Endometrial microvascular endothelial cells (primary cell): Measurements from ENCODE around the gene INPP5F. TPM values are rescaled to one million over a fixed set of nuclear protein-coding genes. Genes with fewer than 3 reads are reported as not detected.
"Not testable (repeated sequence)": the region's sequence is repeated elsewhere in the genome, so short reads cannot be mapped to it uniquely, and the experiment has no call there.

Experiments used
- in situ Hi-C: cut with HindIII; loops from 2 replicates; pipeline ENCODE4 v1.10.0; 2017; ENCODE audit warnings: low sequenced_read_pairs, low pct_unique_long_range_greater_than_20kb; ENCODE audit errors: inconsistent ontology term
- total RNA-seq: library from RNA; depleted of rRNA; stranded (reverse); fragments of >200 nt; gene quantifications from one replicate; pipeline ENCODE4 v1.2.3, GENCODE V29; 2015; ENCODE audit errors: inconsistent ontology term

INPP5F gene
- total RNA-seq, 1 donor from 2014 or later = 17.9 TPM

- in situ Hi-C loops = no loop called here
Observed at GRCh38 chr10:119705434-119705831, 20.4 kb upstream of the INPP5F start.

DNA sequence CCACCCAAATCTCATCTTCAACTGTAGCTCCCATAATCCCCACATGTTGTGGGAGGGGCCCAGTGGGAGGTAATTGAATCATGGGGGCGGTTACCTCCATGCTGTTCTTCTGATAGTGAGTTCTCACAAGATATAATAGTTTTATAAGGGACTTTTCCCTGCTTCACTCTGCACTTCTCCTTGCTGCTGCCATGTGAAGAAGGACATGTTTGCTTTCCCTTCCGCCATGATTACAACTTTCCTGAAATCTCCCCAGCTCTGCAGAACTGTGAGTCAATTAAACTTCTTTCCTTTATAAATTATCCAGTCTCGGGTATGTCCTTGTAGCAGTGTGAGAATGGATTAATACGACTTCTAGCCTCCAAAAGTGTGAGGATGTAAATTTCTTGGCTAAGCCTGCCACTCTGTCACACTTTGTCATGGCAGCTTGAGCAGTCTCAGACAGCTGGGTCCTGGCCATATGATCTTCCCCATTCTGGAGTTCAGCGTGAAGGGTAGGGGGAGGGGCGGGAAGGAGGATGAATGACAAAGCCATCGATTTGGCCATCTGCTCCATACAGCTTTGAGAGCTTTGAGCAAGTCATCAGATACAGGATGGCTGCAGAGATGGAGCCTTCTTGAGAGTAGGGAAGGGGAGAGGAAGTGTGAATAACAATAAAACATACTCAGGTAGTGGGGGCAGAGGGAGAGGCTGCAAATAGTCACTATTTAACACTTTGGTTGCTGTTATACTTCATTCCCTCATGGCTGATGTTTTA lies 19.1 kb upstream of the INPP5F start:
- in situ Hi-C loops = no loop called here

DNA sequence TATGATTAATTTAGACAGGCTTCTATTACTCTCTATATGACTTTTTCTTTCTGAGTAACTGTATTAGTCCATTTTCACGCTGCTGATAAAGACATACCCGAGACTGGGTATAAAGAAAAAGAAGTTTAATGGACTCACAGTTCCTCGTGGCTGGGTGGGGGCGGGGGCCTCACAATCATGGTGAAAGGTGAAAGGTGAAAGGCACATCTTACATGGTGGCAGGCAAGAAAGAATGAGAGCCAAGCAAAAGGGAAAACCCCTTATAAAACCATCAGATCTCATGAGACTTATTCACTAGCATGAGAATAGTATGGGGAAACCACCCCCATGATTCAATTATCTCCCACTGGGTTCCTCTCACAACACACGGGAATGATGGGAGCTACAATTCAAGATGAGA lies 18.5 kb upstream of the INPP5F start:
- in situ Hi-C loops = not testable (repeated sequence)

DNA sequence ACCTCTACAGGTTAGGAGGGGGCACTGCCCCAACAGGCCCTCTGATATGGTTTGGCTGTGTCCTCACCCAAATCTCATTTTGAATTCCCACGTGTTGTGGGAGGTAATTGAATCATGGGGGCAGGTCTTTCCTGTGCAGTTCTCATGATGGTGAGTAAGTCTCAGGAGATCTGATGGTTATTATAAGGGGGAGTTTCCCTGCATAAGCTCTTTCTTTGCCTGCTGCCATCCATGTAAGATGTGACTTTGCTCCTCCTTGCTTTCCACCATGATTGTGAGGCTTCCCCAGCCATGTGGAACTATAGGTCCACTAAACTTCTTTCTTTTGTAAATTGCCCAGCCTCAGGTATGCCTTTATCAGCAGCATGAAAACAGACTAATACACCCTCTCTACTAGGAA lies 14.9 kb upstream of the INPP5F start:
- in situ Hi-C loops = not testable (repeated sequence)

GRCh38 chr10:119713744-119714483 lies 11.9 kb upstream of the INPP5F start:
- in situ Hi-C loops = no loop called here

DNA sequence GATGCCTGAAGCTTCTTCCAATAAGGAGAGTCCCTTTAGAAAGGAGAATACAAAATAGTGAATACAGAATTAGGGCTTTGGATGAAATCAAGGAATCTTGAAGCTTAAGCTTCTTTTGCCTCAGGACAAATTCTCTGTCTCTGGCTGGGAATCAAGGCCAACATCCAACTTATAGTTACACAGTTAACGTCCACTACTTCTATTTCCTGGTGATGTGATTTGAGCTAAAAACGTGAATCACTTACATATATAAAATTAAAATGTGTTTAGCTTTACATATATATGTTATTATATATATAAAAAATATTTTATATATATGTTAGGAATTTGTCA lies 11.4 kb upstream of the INPP5F start:
- in situ Hi-C loops = no loop called here

DNA sequence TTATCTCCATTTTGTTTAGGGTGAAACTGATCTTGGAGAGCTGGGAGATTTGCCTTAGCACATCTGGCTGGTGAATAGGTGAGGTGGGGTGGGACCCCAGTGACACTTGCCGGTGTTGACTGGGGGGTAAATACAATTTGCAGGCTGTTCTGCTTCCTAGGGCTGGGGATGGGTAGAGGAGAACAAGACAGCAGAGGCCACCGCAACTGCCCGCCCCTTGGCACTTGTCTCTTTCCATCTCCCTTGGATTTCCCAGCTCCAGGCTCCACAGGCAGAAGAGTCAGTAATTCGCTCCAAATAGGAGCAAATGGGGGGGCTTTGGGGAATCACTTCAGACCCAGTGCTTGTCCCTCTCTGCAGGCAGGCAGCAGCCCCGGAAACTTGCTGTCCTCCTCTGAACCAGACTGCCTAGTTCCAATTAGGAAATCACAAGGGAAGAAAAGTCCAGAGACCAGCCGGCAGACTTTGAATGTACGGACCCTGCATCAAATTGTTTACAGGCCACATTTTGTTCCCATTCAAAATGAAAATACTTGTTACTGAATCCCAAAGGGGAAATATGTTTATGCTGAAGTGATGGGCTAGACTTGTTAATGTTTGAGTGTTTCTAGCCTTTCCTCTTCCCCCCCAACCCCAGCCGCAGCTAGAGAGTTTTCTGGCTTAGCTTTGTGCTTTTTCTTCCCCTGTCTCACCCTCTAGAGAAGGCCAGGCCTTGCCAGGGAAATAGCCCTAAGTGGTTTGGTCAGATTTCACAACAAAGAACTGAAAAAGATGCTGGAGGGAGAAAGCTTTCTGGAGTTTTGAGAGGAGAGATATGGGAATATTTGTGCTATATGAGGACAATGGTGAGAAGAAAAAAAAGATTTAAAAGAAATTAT lies 10.0 kb upstream of the INPP5F start:
- in situ Hi-C loops = no loop called here

GRCh38 chr10:119723161-119723560 lies 2.7 kb upstream of the INPP5F start:
- in situ Hi-C loops = no loop called here

DNA sequence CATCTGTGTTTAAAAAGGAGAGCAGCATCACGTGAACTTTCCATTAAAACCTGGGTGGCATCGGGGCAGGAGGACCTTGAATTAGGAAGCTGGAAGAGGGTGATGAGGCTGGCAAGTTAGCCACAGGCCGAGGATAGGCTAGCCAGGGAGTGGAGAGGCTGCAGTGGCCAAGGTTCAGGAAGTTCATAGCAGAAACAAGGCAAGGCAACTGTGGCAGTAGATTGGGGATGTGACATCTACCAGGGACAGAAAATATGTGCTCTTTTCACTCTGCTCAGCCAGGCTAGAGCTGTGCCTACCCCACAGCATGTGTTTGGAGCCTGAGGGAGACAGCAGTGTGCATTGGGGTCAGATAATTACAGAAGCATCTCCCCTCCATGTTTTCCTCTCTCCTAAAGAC lies 2.2 kb upstream of the INPP5F start:
- in situ Hi-C loops = no loop called here

GRCh38 chr10:119724593-119725516 lies 995 bp upstream of the INPP5F start:
- in situ Hi-C loops = no loop called here

GRCh38 chr10:119725517-119725827 lies 378 bp upstream of the INPP5F start:
- in situ Hi-C loops = no loop called here

GRCh38 chr10:119726676-119727261 lies 919 bp downstream of the INPP5F start:
- in situ Hi-C loops = no loop called here

DNA sequence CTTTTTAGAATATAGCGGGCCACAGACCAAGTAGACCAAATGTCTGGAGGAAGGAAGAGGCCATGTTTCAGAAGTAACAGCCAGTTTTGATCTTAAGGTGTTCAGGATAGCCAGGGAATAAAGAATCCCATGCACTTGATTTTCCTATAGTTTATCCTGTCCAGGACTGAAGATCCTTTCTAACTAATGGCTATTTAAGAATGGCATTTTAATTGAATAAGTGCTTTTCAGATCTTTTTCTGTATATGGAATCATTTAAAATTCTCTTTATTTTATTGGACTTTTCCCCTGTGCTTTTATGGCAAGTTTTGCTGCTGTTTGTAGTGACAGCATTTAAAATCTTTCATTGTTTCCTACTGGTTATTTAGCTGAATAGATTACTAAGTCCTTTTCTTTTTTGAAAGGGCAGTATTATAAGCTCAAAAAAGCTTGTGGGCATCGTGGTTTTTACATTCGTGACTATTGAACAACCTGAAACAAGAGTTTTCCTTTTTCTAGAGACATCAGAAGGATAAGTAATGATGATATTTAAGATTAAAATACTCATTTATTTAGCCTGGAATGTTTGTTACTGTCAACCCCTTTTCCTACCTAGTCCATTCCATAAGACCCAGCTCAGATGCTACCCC lies 2.4 kb downstream of the INPP5F start:
- in situ Hi-C loops = no loop called here

DNA sequence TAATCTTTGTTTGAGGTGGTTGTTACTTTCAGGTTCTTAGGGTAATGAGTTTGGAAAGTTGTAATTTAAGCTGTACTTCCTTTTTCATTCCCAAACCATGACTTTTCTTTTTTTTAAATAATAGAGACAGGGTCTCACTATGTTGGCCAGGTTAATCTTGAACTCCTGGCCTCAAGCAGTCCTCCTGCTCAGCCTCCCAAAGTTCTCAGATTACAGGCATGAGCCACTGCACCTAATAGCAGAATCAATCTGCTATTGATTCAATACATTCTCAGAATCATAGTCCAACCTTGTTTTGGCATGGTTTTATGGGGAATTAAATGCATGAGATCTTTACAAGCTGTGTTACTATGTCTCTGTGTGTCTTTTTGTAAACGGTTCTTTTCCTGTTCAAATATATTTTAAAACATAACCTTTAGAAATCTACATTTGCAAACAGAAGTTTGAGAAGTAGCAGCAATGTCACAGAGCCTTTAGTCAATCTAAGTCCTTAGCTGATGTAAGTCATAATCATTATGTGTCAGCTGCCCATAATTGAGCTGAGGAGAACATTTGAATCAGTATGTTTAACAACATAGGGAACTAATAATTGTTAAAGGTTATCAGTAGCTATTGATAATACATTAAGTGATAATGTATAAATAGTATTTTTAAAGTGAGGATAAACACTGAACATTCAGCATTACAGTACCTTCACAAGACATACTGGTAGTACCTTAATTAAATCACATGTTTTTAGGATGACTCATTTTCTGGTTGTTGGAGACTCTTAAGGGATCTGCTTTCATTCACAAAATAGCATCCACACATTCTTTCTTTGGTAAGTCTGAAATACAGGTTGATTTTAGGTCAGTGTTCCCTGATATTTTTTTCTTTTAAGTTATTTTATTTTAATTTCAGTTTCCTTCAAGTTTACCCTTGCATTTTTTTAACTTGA lies 8.8 kb downstream of the INPP5F start:
- in situ Hi-C loops = no loop called here

DNA sequence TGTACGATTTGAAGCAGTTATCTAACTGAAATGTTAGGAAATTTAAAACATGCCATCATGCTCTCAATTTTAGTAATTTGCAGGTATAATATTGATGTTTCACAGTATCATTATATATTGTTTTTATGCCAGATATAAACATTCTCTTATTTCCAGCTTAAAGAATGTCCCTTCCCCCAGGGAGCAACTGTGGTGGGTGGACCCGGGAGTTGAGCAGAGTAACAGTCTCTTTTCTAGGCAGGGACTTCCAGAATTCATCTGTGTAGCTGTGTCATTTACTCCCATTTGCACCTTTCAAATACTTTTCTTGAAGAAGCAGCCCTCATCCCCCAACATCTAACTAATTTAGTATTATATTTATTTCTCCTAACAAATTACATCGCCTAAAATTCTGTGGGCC lies 9.6 kb downstream of the INPP5F start:
- in situ Hi-C loops = no loop called here

GRCh38 chr10:119736220-119736619 lies 10.4 kb downstream of the INPP5F start:
- in situ Hi-C loops = no loop called here

DNA sequence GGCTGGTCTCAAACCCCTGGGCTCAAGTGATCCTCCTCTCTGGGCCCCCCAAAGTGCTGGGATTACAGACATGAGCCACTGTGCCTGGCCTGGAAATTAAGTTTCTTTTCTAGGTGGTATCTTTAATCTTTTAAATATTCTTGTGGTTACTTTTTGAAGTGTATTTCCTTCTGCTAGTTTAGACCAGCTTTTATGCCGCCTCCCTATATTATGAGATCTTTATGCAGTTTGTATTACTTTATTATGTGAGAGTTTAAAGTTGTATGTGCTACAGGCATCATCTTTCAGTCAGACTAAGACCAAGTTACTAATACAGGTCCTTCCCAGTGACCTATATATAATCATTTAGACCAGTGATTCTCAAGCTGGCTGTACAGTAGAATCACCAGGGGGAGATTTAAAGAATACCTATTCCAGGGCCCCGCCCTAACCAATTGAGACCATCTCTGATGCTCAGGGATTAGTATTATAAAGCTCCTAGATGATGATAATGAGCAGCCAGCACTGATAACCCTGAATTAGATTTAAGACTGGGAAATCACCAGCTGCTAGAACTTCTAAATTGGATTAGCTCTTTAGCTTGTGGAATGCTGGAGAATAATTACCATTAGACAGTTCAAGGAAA lies 11.3 kb downstream of the INPP5F start:
- in situ Hi-C loops = no loop called here
